NCI-H2029 treated with DMSO at 0.1 percent for 48 hours (cell line): ENCODE data around the gene ZNF107.
A peak's percentile ranks its signal among the peaks of the same experiment; 100 is the strongest.

Experiments used
- DNase-seq: peaks from one replicate; lab custom pipeline; 2025; lab: John Stamatoyannopoulos, UW

The ZNF107 gene

DNA sequence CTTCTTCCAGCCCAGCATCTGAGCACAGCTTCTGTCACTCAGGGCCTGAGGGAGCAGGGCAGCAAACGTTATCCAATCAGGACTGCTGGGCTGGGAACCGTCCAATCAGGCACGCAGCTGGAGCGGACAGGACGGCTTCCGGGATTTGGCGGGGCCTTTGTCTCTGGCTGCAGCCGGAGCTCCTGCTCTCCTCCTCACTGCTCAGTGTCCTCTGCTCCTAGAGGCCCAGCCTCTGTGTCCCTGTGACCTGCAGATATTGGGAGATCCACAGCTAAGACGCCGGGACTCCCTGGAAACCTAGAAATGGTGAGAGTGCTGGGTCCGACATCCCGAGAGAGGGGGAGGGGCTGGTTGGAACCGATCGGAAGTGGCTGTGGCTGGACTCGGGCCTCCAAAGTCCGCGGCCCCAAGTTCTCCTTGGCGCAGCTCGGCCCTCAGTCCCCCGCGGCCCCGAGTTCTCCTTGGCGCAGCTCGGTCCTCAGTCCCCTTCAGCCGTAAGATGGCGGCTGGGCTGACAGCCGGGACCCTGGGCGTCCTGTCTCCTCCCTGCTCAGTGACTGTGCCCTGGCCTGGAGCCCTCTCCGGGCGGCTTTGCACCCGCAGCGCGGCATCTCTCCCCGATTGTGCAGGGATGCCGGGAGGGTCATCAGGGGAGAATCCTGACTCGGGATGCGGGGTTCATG lies at the start of gene ZNF107:
Gene ZNF107 (plus strand): TSS at position 154 of the 683 bp plus-strand sequence. CDS start 150 bp downstream, at position 304.
- peak; percentile 77 for DNase-seq

DNA sequence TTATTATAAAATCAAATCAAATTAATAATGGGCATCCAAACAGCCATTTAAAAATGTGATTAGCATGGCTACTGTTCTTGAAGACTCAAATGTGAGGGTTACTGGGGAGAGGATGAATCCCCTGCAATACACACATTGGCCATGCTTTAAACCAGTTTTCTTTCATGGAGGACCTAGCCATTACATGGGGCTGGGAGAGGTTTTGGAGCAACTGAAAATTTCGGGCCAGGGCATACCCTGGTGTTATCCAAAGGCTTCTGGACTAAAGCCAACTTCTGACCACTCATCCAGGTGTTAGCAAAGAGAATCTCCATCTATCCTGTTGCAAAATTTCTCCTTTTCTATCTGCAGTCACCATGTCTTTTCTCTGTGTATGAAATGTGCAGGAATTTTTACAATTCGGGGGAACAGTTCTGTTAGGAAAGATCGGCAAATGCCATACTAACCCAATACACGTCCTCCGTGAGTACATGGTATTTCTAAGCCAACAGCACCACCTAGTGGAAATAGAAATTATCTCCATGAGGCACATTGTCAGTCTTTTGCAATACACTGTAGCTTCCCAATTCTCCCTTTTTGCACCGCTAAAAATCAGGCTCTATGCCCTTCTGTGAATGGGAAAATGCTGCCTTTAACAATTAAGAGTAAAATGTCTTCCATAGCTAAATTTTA lies 47.0 kb upstream of the ZNF107 start:
- DNase-seq, result peak; percentile 46

DNA sequence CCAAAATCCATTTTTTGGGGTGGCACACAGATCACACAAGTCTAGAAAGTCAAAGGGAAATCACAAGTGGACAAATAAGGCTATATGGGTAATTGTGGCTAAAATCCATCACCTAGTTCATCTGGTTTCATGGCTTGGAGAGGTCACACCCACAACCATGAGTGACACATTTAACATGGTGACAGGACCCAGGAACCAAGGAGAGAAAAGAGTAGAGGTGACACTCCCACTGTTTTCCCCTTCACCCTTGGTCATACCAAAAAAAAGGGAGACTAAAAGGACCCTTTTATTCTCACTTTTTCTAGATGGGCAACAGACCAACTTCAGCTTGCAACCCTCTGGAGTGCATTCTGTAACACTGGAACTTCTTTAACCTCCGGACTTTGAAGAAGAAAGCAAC lies 46.2 kb upstream of the ZNF107 start:
- no peak for DNase-seq

DNA sequence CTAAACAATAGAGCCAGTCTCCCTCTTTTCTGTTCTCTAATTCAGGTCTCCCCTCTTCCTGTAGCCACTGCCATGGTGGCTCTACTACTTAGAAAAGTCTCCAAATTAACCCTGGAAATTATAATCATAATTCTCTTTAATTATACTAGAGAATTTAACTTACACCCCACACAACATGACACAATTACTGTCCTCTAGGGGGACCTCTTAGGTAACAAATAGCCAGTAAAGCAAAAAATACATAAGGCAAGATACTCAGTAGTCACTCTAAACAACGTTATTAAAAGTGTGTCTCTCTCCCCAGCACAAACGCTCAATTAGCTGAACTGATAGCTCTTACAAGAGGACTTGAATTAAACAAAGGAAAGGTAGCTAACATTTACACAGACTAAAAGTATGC lies 44.3 kb upstream of the ZNF107 start:
- DNase-seq, result no peak

DNA sequence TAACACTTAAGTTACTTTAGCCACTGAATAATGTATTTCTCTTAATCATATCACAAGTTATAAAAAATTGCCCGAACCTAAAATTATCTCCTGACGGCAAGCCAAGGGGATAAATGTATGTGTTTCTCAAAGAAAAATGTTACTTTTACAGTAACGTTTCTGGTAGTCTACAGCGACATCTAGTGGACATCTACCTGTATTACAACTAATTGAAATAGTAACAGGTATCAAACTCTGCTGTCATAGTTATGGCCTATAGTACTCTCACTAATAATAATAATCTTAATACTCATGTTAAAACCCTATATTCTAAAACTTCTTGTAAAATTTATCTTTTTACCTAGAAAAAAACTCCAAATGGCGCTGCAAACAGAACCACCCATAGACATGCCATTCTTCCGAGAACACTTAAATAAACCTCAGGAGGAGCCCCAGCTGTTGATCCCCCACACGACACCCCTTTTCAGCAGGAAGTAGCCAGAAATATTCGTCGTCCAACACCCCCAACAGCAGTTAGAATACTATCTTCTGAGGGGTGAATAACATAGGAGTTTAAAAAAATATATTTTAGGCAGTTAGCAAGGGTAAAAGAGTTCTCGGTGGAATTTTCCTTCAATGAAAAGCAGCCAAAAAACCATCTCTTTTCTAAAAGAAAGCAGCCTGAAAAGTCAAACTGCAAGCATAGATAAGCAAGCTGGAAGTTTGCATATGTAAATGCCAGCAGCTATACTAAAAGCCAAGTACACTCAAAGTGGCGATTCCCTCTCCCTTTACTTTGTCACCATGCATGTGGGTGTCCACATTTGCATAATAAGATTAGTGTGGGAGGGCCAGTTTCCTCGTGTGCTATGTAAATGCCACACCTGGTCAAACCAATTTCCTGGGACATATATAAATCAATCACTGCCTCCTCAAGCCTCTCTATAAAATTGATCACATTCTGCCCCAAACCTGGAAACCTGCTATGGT lies 40.5 kb upstream of the ZNF107 start:
- DNase-seq, result peak; percentile 25

DNA sequence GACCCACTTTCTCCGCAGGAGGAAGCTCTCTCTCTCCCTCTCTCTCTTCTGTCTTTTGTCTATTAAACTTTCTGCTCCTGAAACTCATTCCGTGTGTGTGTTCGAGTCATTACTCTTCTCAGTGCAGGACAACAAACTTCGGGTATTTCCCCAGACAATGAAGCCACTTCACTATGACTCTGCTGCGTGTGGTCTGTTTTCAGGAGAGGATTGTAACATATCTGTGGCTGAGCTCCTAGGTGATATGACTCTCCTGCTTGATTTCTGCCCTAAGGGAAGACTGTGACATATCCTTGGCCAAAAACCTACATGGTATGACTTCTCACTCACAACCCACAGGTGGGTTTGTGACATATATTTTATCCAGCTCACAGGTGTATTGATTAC lies 39.9 kb upstream of the ZNF107 start:
- DNase-seq, result no peak

DNA sequence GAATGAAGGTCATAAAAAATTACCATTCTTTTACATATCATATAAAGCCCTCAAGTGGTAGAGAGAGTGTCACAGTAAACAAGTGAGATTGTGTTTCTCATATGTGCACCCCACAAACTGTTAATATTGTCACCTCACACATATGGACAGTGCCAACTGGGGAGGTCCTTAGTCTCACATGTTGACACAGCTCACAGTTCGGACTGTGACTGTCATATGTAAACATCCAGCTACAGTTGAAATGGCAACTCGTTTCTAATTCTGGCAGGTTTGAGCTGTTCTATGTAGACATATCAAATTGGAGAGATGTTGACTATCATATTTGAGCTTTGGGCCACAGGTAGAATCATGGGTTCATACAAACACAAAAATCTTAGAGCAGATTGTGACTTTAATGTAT lies 39.4 kb upstream of the ZNF107 start:
- no peak for DNase-seq

DNA sequence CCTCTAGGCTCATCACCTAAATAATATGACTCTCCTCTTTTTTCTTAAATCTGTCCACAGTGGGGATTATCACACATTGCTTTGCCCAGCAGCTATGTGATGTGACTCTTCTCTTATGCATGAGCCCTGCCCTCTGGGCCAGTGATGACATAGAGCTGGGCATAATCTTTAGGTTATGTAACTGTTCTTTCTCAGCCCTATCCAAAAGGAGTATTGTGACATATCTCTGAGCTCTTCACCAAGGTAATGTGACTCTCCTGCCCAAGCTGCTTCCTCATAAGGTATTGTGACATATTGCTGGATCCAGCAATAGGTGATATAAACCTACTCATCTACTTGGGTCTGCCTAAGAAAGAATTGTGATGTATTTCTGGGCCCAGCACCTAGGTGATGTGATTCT lies 37.7 kb upstream of the ZNF107 start:
- no peak for DNase-seq

DNA sequence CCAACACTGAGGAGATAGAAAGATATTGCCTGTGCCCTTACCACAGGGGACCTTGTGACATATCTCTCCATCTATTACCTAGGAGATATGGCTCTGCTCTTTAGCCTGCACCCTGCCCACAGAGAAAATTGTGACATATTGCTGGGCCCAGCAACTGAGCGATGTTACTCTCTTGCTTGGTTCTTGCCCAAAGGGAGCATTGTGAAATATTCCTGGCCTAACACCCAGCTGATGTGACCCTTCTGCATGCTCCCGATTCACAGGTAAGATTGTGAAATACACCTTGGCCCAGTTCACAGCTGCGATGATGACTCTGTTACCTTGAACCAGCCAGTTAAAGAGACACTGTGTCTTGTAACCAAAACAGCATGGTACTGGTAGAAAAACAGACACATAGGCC lies 37.2 kb upstream of the ZNF107 start:
- DNase-seq, result no peak

DNA sequence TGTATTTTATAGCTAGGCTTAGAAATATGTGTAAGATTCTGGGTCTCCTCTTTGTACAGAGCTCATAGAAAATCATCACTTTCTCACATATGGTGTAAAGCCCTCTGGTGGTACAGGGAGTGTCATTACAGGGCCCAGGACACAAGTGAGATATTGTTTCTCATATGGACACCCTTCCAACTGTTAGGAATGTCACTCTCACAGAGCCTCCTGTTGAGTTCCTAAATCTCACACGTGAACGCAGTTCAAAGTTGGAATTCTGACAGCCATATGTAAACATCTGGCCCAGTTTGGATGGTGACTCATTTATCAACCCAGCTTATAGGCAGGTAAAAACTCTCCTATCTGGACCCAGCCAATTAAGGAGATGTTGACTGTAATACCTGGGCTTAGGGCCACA lies 35.4 kb upstream of the ZNF107 start:
- DNase-seq, result no peak

DNA sequence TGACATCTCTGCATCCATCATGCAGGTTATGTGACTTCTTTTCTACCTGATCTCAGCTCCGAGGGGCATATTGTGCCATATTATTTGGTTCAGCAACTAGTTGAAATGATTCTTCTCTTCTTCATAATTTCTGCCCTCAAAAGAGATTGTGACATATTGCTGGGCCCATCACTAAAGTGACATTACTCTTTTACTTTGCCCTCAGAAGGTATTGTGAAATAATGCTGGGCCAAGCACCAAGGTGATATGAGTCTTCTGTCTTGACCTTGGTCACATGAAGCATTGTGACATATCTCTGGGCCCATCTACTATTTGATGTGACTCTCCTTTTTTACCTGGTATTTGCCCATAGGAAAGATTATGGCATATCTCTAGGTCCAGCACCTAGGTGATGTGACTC lies 33.9 kb upstream of the ZNF107 start:
- no peak for DNase-seq

DNA sequence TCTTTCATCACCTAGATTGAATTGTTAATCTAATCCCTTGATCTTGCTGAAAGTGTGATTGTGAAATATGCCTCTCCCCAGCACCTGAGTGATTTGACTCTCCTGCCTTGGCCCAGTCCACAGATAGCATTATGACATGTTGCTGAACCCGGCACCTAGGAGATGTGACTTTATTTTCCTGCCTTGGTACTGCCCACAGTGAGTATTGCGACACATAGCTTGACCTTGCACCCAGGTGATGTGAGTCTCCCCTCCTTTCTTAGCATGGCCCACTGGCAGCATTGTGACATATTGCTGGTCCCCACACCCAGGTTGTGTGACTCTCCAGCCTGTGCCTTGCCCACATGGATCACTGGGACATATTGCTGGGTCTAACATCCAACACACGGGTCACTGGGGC lies 32.5 kb upstream of the ZNF107 start:
- no peak for DNase-seq

DNA sequence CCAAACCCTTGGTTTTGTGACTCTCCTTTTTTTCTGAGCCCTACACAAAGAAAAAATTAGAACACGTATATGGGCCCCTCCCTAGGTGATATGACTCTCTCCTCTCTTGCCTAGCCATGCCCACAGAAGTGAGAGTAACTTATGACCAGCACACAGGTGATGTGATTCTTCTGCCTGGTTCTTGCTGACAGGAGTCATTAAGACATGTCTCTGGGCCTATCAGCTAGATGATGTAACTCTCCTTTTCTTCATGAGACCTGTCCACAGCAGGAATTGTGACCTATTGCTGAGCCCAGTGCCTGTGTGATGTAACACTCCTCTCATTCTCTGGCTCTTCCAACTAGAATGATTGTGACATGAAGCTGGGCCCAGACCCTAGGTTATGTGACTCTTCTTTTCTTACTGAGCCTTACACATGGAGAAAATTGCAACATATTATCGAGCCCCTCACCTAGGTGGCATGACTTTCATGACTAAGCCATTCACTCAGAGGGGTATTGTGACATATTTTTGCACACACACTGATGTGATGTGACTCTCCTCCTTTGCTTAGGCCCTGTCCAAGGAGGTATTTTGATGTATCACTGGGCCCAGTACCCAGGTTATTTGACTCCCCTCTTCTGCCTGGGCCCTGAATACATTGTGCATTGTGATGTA lies 31.4 kb upstream of the ZNF107 start:
- DNase-seq, result no peak

DNA sequence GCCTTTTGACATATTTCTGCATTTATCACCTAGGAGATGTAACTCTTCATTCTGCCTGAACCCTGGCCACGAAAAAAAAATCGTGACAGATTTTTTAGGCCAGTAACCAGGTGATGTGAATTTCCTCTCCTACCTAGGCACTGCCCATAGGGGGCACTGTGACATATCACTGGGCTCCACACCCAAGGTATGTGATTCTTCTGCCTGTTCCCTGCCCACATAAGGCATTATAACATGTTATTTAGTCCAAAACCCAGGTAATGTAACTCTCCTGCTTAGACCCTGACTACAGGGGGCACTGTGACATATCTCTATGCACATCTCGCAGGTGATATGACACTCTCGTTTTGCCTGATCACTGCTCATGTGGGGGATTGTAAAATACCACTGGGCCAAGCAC lies 29.5 kb upstream of the ZNF107 start:
- no peak for DNase-seq

DNA sequence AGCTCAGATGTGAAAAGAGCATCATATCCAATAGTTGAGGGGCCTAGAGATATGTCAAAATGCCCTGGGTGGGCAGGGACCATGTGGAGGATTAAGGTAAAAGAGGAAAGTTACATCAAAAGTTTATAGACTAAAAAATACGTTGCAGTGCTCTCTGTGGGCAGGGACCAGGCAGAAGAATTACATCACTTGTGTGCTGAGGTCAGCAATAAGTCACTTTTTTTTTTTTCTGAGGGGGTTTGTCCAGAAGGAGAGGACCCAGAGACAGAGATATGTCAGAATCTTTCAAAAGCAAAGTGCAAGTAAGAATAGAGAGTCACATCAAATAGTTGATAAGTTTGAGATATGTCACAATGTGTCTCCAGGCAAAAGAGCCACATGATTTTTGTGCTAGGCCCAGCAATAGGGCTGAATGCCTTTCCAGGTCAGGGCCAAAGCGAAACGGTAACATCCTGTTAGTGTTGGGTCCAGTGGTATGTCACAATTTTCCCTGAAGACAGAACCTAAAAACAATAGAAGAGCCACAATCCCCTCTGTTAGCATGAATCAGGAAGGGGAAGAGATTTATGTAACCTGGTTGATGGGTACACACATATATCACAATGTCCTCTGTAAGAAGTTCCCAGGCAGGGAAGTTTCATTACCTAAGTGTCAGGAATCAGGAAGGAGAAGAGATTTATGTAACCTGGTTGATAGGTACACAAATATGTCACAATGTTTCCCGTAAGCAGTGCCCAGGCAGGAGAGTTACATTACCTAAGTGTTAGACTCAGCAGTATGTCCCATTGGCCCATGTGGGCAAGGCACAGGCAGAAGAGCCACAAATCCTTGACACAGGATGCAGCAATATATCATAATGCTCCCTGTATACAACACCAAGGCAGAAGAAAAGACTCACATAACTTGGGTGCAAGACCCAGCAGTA lies 28.1 kb upstream of the ZNF107 start:
- no peak for DNase-seq

DNA sequence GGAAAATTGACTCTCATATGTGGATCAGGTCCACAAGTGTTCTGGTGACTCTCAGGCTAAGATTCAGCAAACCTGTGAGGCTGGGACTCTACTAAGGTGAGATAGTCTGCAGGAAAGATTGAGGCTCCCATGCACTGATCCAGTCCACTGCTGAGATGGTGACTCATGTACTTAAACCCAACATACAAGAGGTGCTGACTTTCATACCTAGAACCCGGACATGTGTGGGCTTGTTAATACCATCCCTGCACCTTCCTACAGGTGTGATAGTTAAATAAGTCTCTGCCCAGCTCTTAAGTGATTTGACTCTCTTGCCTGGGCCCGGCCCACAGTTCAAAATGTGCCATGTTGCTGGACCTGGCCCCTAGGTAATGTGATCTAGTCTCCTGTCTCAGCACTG lies 27.1 kb upstream of the ZNF107 start:
- DNase-seq, result no peak

DNA sequence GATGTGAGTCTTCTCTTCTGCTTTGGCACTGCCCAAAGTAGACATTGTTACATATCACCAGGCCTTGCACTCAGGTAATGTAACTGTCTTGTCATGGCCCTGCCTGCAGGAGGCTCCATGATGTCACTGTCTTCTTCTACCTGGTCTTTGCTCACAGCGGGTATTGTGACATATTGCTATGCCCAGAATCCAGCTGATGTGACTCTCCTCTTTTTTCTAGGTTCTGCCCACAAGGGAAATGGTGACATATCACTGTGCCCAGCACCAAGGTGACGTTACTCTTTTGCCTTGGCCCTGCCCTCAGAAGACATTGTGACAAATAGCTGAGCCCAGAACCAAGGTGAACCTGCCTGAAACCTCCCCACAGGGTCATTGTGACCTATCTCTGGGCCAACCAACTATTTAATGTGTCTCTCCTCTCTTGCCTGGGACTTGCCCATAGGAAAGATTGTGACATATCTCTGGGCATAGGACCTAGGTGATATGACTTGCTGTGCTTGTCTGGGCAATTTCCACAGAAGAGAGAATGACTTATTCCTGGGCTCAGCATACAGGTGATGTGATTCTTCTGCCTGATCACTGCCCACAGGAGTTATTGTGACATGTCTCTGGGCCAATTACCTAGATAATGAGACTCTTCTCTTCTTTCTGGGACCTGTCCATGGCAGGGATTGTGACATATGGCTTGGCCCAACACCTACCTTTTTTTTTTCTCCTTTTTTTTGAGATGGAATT lies 26.5 kb upstream of the ZNF107 start:
- no peak for DNase-seq

DNA sequence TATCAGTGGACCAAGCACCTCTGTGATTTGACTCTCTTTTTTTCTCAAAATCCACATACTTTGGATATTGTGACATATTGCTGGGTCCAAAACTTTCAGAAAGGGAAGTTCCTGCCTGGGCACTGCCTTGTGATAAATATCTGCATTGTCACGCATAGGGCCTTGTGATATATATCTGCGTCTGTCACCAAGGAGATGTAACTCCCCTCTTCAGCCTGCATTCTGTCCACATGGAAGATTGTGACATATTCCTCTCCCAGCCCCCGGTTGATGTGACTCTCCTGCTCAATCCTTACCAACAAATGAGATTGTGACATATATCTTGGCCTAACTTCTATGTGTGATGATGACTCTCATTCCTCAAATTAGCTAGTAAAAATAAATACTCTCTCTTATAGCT lies 25.4 kb upstream of the ZNF107 start:
- no peak for DNase-seq

DNA sequence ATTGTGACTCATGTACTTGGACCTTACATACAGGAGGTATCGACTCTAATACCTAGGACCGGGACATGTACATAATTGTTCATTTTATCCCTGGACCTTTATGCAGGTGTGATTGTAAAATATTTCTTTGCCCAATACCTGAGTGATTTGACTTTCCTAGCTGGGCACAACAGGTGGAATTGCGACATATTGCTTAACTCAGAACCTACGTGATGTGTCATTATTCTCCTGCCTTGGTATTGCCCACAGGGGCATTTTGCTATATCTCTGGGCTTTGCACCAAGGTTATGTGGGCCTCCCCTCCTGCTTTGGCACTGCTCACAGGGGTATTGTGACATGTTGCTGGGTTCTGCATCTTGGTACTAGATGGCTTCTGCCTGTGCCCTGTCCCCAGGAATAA lies 23.9 kb upstream of the ZNF107 start:
- no peak for DNase-seq

DNA sequence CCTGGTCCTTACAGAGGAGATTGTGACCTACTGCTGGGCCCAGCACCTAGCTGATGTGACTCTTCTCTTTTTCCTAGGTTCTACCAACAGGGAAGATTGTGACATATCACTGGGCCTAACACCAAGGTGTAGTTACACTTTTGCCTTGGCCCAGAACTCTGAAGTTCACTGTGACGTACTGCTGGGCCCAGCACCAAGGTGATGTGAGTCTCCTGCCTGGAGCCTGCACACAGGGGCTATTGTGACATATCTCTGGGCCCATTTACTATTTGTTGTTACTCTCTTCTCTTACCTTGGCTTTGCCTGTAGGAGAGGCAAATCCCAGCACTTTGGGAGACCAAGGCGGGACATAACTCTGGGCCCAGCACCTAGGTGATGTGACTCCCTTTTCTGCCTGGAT lies 23.1 kb upstream of the ZNF107 start:
- no peak for DNase-seq

DNA sequence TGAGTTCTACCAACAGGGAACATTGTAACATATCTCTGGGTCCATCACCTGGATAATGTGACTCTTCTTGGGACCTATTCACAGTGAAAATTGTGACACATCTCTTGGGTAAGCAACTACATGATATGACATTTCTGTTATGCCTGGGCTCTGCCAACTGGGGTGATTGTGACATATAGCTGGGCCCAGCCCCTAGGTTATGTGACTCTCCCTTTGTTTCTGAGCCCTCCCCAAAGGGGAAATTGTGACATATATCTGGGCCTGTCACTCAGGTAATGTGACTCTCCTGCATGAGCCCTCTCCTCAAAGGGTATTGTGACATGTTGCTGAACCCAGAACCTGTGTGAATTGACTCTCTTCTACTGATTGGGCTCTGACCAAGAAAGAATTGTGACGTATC lies 22.4 kb upstream of the ZNF107 start:
- DNase-seq, result no peak
